ENCODE measurements around the gene BTBD9.

Gene BTBD9

GRCh38 chr6:38239719-38240451 is 399.8 kb downstream of the BTBD9 start:
- DNase-seq (ENCODE audit: insufficient read length, low spot score): no peak
- no peak for TF ChIP-seq CTCF (IDR thresholded peaks at IDR 0.05; ENCODE audit: insufficient read depth, missing control alignments)
- FAIRE-seq: no peak

GRCh38 chr6:38236631-38237030 is 403.1 kb downstream of the BTBD9 start:
- TF ChIP-seq CTCF (IDR thresholded peaks at IDR 0.05; ENCODE audit: insufficient read depth, missing control alignments): no peak
- FAIRE-seq (no peak), DNase-seq (ENCODE audit: insufficient read length, low spot score) (no peak)

GRCh38 chr6:38234934-38235682 is 404.6 kb downstream of the BTBD9 start:
- TF ChIP-seq CTCF (IDR thresholded peaks at IDR 0.05; ENCODE audit: insufficient read depth, missing control alignments): no peak
- no peak for DNase-seq (ENCODE audit: insufficient read length, low spot score)
- no peak for FAIRE-seq

- DNase-seq (ENCODE audit: insufficient read length, low spot score) (no peak), FAIRE-seq (no peak)
- no peak for TF ChIP-seq CTCF (IDR thresholded peaks at IDR 0.05; ENCODE audit: insufficient read depth, missing control alignments)
These were observed 405.6 kb downstream of the BTBD9 start for GRCh38 chr6:38234141-38234540.

- FAIRE-seq (no peak), DNase-seq (ENCODE audit: insufficient read length, low spot score) (no peak)
- no peak for TF ChIP-seq CTCF (IDR thresholded peaks at IDR 0.05; ENCODE audit: insufficient read depth, missing control alignments)
These were observed 406.5 kb downstream of the BTBD9 start for GRCh38 chr6:38233161-38233791.

- DNase-seq (ENCODE audit: insufficient read length, low spot score) (no peak), FAIRE-seq (no peak)
- no peak for TF ChIP-seq CTCF (IDR thresholded peaks at IDR 0.05; ENCODE audit: insufficient read depth, missing control alignments)
These were observed 414.0 kb downstream of the BTBD9 start for GRCh38 chr6:38225766-38226165.
